HG03066 (cell line): ENCODE results near the gene CDK2.
"Not testable (repeated sequence)": the region's sequence is repeated elsewhere in the genome, so short reads cannot be mapped to it uniquely, and the experiment has no call there.

Source experiments
- ATAC-seq: cut with Tn5 transposase; IDR thresholded peaks from one replicate; pipeline ENCODE4 v1.9.1; 2021; ENCODE audit warnings: low read depth; ENCODE audit not compliant: unreplicated experiment

CDK2 gene

DNA sequence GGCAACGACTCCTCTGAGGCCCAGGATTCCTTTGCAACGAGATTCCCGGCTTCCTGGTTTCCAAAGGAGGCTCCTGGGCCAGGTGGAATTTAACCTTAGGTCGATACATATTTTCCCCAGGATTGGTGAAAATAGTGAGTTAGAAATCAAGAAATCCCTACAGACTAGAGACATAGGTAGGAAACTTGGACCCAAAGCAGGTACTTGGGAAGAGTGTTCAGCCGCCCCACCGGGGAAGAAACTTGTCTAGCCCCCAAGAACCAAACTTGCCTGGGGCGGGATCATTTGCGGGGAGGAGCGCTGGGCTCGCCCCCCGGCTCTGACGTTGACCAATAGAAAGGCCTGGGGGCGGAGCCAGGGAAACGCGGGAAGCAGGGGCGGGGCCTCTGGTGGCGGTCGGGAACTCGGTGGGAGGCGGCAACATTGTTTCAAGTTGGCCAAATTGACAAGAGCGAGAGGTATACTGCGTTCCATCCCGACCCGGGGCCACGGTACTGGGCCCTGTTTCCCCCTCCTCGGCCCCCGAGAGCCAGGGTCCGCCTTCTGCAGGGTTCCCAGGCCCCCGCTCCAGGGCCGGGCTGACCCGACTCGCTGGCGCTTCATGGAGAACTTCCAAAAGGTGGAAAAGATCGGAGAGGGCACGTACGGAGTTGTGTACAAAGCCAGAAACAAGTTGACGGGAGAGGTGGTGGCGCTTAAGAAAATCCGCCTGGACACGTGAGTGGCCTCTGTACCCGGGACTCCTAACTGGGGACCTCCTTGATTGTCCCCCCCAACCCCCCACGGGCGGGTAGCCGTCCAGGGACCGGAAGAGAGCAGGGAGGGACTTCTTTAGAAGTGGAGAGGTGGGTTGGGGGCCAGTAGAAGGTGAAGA is at the start of gene CDK2:
TSS of gene CDK2 (plus strand) at position 423 of the 874 bp plus-strand sequence. CDS start at position 602, 179 bp downstream.
- peak; percentile 96 for ATAC-seq

DNA sequence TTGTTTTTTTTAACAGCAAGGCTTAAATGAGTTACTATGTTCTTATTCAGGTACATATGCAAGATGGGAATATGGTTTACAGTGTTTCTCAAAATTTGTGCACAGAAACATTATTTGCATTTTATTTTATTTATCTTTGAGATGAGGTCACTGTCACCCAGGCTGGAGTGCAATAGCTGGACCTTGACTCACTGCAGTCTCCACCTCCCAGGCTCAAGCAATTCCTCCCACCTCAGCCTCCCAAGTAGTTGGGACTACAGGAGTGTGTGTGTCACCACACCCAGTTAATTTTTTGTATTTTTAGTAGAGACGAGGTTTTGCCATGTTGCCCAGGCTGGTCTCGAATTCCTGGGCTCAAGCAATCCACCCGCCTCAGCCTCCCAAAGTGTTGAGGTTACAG is 47.6 kb upstream of the CDK2 start:
- not testable (repeated sequence) for ATAC-seq

DNA sequence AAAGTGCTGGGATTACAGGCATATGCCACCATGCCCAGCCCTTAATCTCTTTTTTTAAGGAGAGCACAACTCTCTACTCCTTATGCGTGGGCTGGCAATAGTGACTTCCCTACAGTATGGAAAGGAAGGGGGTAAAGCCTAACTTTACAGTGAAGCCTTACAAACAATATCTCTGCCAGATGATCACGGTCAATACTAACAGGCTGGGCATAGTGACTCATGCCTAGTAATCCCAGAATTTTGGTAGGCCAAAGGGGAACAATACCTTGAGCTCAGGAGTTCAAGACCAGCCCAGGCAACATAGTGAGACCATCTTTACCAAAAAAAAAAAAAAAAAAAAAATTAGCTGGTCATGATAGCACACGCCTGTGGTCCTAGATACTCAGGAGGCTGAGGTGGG is 44.5 kb upstream of the CDK2 start:
- no peak for ATAC-seq

DNA sequence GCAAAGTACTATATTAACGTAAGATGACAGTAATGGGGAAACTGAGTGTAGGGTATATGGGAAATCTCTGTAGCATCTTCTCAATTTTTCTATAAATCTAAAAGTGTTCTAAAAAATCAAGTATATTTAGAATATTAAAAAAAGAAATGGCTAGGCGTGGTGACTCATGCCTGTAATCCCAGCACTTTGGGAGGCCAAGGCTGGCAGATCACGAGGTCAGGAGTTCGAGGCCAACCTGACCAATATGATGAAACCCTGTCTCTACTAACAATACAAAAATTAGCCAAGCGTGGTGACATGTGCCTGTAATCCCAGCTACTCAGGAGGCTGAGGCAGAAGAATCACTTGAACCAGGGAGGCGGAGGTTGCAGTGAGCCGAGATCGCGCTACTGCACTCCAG is 43.0 kb upstream of the CDK2 start:
- not testable (repeated sequence) for ATAC-seq

DNA sequence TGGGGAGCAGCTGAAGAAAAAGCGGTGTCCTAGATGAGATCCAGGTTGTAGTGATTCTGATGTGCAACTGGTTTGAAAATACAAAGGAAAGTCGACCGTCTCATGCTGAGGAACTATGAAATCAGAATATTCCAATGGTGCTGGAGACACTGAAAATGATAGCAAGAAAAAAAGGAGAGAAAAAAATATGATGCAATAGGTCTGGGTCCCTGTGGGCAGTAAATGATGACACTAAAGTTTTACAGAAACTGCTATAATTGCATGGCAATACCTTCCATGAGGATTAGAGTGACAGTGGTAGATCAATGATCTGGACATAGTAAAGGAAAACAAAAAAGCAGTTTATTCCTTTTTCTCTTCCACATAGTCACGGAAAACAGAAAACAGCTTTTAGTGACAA is 41.3 kb upstream of the CDK2 start:
- ATAC-seq = no peak

DNA sequence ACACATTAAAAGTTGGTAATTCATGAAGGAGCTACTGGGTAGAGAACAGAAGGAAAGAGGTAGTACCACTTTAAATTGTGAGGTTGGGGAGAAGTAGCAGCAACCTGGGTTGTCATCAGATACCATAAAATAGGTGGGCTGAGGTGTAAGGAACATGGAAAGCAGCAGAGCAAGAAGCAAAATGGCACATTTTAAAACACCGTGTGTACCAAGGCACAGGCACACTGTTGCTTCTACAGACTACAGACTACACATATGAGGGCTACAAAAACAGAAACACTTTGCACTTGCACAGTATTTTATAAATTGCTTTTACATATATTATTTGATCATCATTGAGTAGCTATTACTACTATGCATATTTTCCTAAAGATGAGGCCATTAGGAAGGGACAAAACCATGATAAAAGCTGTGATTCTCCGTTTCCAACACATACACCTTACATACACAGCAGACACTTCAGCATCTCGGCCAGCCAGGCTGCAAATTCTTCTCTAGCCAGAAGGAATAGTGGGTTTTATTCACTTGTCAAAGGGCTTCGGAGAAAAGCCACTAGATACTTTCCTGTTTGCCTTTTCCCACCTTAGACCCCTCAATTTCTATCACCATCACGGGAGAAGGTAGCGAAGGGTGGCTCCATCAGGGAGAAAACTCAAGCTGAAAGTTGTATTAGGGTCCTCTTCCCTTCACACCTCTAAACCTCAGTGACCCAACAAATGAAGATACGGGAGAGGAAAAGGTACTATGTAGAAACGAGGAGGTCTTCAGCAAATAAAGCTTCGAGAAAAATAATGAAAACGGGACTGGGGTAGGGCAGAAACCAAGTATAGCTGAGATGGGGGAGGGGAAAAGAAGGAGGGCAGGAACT is 40.5 kb upstream of the CDK2 start:
- ATAC-seq = peak; percentile 1

DNA sequence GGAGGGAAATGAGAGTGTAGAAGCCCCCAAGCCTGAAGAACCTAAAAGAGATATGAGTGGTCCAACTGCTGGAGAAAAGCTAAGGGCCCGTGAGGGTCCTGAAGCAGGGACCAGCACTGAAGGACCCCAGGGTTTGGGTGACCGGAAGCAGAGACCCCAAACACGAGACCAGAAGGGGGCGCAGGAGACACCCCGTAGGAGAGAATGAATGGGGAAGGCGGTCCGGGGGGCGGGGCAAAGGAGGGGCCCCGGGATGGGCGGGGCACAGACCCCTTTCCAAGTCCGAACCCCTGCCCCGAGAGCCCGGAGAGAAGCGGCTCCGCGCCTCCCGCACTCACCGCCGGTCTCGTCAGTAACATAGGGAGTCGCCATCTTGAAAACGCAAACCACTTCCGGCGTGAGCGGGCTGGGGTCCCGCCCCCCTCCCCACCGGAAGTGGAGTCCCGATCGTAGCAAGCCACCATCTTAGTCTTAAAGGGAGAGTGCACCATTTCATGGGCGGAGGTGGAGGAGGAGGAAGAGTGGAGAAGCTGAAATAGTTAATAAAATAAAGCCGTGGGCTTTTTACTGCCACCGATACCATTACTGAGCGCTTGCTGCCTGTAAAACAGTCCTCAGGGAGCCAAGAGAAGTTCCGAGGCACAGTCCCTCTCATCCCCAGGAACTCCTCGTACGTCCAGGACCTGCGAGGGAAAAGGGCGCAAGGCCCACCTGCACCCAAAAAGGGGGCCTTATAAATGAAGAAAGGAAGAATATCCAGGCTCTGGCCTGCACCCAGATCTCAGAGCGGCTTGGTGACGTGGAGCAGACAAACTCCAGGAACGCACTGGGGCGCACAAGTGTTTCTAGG is 39.7 kb upstream of the CDK2 start:
- ATAC-seq = peak; percentile 43

DNA sequence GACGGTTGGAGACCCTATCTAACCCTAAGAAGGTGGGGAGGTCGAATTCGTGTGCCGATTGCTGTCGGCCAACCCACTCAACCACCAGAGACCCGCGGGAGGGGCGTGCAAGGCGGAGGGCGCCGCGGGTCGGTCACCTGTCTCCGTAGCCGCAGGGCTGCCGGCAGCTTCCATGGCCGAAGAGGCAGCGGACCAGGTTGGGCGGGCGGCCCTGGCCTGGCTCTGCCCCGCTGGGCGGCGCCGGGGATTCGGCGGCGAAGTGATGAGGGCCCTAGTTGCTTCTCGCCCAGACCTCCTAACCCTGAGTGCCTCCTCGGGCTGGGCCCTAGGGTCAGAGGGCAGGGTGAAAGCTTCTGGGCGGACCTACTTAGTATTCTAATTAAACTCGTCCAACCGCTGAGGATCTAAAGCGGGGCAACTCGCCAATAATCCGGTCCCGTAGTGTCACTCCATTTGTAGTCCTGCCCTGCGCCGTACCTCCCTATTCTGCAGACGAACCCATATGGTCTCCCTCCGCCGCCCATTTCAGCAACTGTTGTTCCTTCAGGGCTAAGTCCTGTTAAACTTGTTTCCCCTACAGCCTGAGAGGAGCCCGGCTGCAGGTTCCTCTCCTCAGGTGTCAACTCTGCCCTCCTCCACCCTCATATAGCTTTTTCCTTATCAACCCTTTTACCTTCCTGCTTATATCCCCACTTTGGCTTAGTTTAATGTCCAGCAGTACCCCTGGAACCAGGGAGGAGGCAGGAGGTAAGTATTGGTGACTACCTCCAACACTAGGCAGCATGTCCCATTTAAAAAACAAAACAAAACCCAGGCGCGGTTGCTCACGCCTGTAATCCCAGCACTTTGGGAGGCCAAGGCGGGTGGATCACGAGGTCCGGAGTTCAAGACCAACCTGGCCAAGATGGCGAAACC is 38.8 kb upstream of the CDK2 start, which contains the start of gene PYM1:
TSS of gene PYM1 (minus strand) at position 307 of the 915 bp plus-strand sequence. CDS start at position 174, 133 bp downstream.
- peak; percentile 31 for ATAC-seq

DNA sequence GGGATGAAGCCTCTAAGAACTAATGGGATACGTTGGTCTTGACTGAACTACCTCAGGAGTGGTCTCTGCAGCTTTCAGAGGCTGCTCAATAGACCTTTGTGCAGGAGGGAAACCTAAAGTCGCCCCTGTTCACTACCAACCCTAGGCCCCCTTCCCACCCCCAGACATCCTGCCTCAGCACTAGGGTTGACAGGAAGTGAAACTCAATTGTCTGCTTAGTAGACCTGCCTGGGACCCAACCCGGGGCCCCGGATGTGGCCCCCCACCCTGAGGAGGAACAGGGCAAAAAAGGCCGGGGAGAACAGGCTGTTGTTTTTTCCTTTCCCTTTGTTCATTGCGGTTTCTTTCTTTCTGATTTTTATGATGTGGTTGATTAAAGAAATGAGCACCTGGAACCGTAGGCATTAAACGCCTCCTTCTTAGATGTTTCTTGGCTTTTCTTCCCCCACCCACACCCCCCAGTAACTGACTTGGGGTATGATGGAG is 37.3 kb upstream of the CDK2 start:
- ATAC-seq = peak; percentile 35

DNA sequence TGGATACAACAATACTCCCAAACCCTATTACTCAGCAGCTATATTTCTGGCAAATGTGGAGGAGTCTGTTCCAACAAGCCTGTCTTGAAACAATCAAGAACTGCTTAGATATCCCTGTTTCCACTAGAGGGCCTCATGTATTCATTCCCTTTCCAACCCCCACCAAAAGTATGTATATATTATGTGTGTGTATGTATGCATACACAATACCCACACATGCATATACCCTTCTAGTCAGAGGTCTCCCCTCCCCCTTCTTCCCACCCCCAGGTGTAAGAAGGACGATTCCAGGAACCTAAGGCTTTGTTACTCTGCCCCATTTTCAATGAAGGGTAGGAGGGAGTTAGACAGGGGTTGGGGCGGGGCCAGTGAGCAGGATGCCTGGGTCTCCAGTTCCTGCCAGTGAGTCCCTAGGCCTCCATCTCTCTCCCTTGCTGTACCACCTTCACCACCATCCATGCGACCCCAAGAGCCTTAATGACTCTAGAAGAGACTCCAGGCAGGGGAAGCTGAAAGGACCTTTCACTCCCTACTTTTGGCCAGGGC is 35.8 kb upstream of the CDK2 start, which contains the start of gene DGKA:
TSS of gene DGKA (plus strand) at position 392 of the 546 bp plus-strand sequence. CDS start 5,342 bp downstream, outside the sequence.
- no peak for ATAC-seq

DNA sequence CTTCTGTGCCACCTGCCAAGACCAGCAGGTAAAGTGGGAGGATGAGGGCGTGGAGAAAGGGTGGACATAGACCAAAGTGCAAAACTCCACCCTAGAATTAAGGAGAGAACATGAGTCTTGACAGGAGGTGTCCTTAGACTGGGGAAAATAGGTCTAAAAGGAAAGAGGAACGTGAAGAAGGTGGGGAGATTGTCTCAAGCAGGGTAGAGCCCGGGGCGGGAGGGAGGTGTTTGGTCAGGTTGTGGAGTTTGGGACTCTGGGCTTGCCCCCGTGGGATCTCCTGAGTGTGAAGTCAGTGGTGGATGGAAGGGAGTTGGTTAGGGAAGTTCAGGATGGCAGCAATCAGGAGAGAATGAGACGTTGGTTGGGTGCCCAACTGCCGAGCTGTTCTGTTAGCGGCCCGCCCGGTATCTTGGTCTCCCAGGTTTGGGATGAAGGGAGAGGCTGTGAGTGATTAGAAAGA is 35.3 kb upstream of the CDK2 start:
- no peak for ATAC-seq

DNA sequence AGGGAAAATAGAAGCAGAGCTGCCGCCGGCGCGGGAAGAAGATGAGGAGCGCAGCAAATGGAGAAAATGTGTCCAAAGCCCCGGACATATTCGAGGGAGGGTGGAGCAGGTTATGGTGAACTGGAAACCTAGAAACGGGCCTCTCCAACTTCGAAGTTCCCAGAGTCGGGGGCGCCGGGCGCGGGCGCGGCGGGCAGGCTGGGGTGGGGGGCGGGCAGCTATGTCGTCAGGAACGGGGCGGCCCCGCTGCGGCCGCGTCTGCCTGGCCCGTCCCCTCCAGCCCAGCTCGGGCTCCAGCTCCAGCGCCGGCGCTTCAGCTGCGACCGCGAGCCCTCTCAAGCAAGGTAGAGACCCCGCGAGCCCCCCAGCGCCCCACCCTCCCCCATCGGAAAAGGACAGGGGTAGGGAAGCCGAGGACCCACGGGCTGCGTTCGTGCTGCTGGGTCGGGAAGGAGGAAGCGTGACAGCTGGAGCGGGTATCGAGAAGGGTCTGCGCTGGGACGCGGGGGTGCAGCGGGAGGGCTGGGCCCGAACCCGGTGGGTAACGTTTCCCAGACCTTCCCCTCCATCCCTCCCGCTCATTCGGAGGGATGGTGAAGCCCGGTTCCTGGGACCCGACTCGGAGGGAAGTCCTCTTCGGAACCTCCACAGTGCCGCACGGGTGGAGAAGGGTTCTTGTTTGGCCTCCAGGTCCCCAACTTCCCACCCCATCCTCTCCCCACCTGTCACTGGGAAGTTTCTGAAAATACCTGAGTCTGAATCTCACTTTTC is 34.7 kb upstream of the CDK2 start:
- no peak for ATAC-seq

DNA sequence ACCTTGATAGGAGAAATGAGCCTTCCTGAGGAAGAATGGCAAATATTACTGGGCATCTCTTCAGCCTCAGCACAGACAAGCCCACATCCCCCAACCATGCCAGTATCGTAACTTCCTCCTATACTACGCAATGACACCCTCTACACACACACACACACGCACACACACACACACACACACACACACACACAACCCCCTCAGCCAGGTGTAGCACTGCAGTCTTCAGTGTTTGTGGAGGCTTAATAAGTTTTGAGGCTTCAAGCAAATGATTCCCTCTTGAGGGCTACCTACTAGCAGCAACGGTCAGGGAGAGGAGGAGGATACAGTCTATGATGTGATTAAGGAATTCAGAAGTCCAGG is 34.1 kb upstream of the CDK2 start:
- ATAC-seq = no peak

DNA sequence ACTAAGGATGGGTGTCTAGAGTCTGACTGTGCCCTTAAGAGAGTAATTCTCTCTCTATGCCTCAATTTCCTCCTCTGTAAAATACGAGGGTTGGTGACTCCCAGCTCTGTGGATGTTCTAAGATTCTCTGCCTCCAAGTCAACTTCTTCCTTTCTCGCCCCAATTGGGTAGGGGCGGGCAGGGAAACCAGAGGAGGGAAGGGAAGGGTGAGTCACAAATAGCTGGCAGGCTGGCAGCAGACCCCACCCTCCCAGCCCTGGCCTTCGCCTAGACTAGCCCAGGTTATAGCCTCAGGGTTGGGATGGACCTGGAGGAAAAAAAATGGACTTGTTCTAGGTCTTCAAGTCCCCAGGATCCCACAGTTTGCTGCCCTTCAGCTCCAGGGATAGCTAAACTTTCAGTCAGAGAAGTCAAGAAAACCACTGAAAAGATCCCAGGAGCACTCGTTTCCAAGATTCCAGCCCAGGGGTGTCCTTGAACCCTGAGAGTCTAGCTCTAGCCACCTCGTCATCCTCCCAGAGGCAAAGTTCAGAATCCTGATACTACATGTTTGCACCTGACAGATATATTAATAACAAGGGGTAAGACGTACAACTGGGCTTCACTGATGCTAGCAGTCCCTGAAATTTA is 33.3 kb upstream of the CDK2 start:
- ATAC-seq = no peak

DNA sequence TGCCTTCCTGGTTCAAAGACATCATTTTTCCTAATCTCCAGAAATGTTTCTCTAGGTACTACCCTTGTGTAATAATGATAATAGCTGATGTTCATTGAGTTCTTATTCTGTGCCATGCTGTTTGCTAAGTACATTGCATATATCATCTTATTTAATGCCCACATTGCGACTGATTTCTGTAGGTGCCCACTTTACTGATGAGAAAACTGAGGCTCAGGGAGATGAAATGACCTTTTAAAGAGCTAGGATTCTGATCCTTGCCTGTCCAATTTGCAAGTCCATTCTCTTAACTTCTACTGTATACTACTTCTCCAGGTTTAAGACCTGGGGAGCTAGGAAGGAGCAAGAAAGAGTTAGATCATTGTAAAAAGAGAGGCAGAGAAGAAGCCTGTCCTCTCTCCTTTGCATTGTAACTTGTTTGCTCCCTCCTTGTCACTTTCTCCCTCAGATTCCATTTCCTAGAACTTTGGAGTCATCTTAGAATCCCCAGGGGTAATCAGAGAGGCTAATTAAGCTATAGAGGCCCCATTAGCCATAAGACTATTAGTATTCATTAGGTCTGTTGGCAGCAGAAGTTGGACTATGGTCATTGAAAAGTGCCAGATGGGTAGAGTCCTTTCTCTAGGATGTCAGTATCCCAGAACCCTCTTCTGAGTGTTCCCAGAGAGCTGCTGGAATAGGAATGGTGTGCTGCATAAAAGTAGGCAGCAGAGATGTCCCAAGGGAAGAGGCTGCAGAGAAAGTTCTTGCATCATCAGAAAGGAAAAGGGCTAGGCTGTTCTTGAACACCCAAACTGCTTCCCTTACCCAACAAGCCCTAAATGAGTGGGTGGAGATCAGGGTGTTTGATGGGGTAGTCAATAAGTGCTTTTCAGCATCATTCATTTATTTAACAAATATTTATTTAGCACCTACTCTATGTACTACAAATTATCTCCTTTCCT is 32.6 kb upstream of the CDK2 start:
- ATAC-seq = no peak

DNA sequence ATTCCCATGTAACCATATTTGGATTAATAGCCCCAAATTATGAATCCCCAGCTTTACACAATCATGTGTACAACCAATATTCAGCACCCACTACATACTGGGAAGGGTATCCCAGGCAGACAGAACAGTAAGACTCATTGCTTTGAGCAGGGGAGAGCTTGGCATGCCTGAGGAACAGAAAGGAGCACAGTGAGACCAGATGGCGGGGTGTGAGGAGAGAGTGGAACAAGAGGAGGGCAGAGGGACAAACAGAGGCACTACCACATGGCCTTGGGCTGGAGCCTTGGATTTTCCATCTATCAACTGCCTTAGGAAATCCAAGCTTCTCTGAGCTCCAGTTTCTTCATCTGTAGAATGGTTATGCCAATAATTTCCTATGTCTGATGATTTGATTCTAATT is 31.9 kb upstream of the CDK2 start:
- ATAC-seq = no peak
